Aorta (tissue), 5 donors: ENCODE data around the gene PPWD1. TPM values are rescaled to one million over a fixed set of nuclear protein-coding genes. Genes with fewer than 3 reads are reported as not detected.
A peak's percentile ranks its signal among the peaks of the same experiment; 100 is the strongest.

ENCODE experiments used
- ATAC-seq: fragments of 200-7000 bp; cut with Tn5 transposase; one replicate; pipeline ENCODE4 v1.9.1; 2022; ENCODE audit warnings: moderate library complexity; ENCODE audit not compliant: low FRiP score
- DNase-seq, 2 donors: peaks; one replicate each; pipeline ENCODE4 v3.0.0-alpha.2; 2020
- H3K27ac ChIP-seq, 2 donors: one replicate each; pipeline ENCODE4 v1.5.1; 2013; ENCODE audit warnings: low read length in 2 of 2, mild to moderate bottlenecking in 2 of 2, moderate library complexity in 2 of 2, control low read depth in 1 of 2, inconsistent platforms in 1 of 2, low read depth in 1 of 2
- H3K27me3 ChIP-seq, 2 donors: one replicate each; pipeline ENCODE4 v1.6.1; 2013; ENCODE audit warnings: control low read depth in 1 of 2, low read length in 1 of 2, mild to moderate bottlenecking in 1 of 2, moderate library complexity in 1 of 2; ENCODE audit not compliant: insufficient read depth in 2 of 2, control insufficient read depth in 1 of 2
- H3K36me3 ChIP-seq, 2 donors: one replicate each; pipeline ENCODE4 v1.6.1; 2013; ENCODE audit warnings: control low read depth in 1 of 2, low read length in 1 of 2, mild to moderate bottlenecking in 1 of 2; ENCODE audit not compliant: insufficient read depth in 2 of 2, control insufficient read depth in 1 of 2
- H3K4me1 ChIP-seq, 2 donors: one replicate each; pipeline ENCODE4 v1.6.1; 2013; ENCODE audit warnings: low read length in 2 of 2, control low read depth in 1 of 2, mild to moderate bottlenecking in 1 of 2, moderate library complexity in 1 of 2; ENCODE audit not compliant: insufficient read depth in 2 of 2, control insufficient read depth in 1 of 2
- H3K4me3 ChIP-seq, 2 donors: one replicate each; pipeline ENCODE4 v1.5.1; 2013; ENCODE audit warnings: low read length in 2 of 2, control low read depth in 1 of 2, mild to moderate bottlenecking in 1 of 2
- H3K9me3 ChIP-seq: one replicate; pipeline ENCODE4 v1.6.1; 2013; ENCODE audit warnings: mild to moderate bottlenecking, low read length; ENCODE audit not compliant: control insufficient read depth
- WGBS, 2 donors: extraction: QIAGEN DNeasy Blood & Tissue Kit; methylation state at CpG; one replicate each; pipeline ENCODE4 v1.1.7; 2013; 5-methylcytosine and 5-hydroxymethylcytosine counted together
- intact Hi-C, 2 donors: fragments of 100-400 bp; cut with DNase I; formaldehyde crosslinking; loops; one replicate each; pipeline versions ENCODE4 v1.14.2 to v1.15.0; 2022
- polyA plus RNA-seq, 2 donors: library from polyadenylated mRNA; stranded (reverse); fragments of 200-250 nt; gene quantifications; one replicate each; pipeline ENCODE4 v1.2.3, GENCODE V29; 2013
- total RNA-seq, 2 donors: library from RNA; stranded (reverse); fragmentation: NEBNext Ultra II Directional; extraction: Animal tissue kit (Norgen Biotek cat#: 25700); gene quantifications; one replicate each; pipeline ENCODE4 v1.2.1, GENCODE V29; 2021
- donor health status: healthy with polysubstance abuse.
- donor health status: Bipolar disorder and iron deficiency.
- donor health status: DM: no; HTN: no; CAD: no.
- donor health status: DM: no; HTN: no; CAD: no.
- donor health status: DM: yes; HTN: yes; CAD: no.

PPWD1 gene
- total and polyA plus RNA-seq, 4 donors = 21.3 to 46.9 (median 35.7) TPM

GRCh38 chr5:65553941-65554340, 9.2 kb upstream of the PPWD1 start:
- Histone ChIP-seq H3K4me1 (no peaks in the 10 kb centered on the region), H3K27me3 (no peaks in the 10 kb centered on the region), H3K36me3 (no peaks in the 10 kb centered on the region), H3K4me3 (no peak overlapping the region), H3K27ac (no peak overlapping the region), H3K9me3 (no peaks in the 10 kb centered on the region)
- intact Hi-C loops = no loop called here
- no peak for ATAC-seq
- no peak for DNase-seq
- 86 to 99% methylated on average over 5 of the region's 5 CpGs for WGBS, 2 donors

GRCh38 chr5:65555287-65555686, 7.8 kb upstream of the PPWD1 start:
- no peak for ATAC-seq

GRCh38 chr5:65556181-65556580, 6.9 kb upstream of the PPWD1 start:
- ATAC-seq (no peak), DNase-seq (no peak)
- WGBS, 2 donors = 86 to 91% methylated on average over 2 of the region's 2 CpGs
- Histone ChIP-seq H3K4me3 (no peak overlapping the region), H3K36me3 (no peaks in the 10 kb centered on the region), H3K9me3 (no peaks in the 10 kb centered on the region), H3K27ac (no peak overlapping the region), H3K27me3 (no peaks in the 10 kb centered on the region), H3K4me1 (no peaks in the 10 kb centered on the region)
- intact Hi-C loops = no loop called here

More at GRCh38 chr5:65555287-65555686, 7.8 kb upstream of the PPWD1 start:
- Histone ChIP-seq H3K4me3 (no peak overlapping the region), H3K9me3 (no peaks in the 10 kb centered on the region), H3K36me3 (no peaks in the 10 kb centered on the region), H3K27ac (no peak overlapping the region), H3K4me1 (no peaks in the 10 kb centered on the region), H3K27me3 (no peaks in the 10 kb centered on the region)
- intact Hi-C loops = no loop called here
- no peak for DNase-seq

- DNase-seq = no peak
- no peaks in the 10 kb centered on the region for H3K4me1 ChIP-seq
- no peak for ATAC-seq
- H3K4me3 ChIP-seq = no peak overlapping the region
- H3K9me3 ChIP-seq = no peaks in the 10 kb centered on the region
- 89 to 90% methylated on average over 3 of the region's 3 CpGs for WGBS, 2 donors
- no peaks in the 10 kb centered on the region for H3K36me3 ChIP-seq
- intact Hi-C loops = no loop called here
- no peak overlapping the region for H3K27ac ChIP-seq
- H3K27me3 ChIP-seq = no peaks in the 10 kb centered on the region
These were observed 6.4 kb upstream of the PPWD1 start for GRCh38 chr5:65556718-65557117.

GRCh38 chr5:65563777-65564176, 681 bp downstream of the PPWD1 start:
- WGBS, 2 donors = 3 to 8% methylated on average over 11 of the region's 11 CpGs
- Histone ChIP-seq H3K4me1 (peaks cover 0 to 2% of the 10 kb centered on the region in 2 donors), H3K27me3 (no peaks in the 10 kb centered on the region), H3K9me3 (no peaks in the 10 kb centered on the region), H3K36me3 (no peaks in the 10 kb centered on the region), H3K4me3 (peak overlapping the region; percentile 49 to 89), H3K27ac (no peak overlapping the region)
- ATAC-seq (no peak), DNase-seq (no peak)
- intact Hi-C loops = loop anchor here in 1 of 2 donors (2.0 kb wide), 1 partner anchor 61 kb away; the partner anchor contains the start of genes SHLD3, TRAPPC13 and TRIM23

- ATAC-seq = no peak
- Histone ChIP-seq H3K27ac (no peak overlapping the region), H3K36me3 (peaks cover 0 to 6% of the 10 kb centered on the region in 2 donors), H3K4me3 (no peak overlapping the region), H3K9me3 (no peaks in the 10 kb centered on the region), H3K27me3 (no peaks in the 10 kb centered on the region), H3K4me1 (peaks cover 0 to 2% of the 10 kb centered on the region in 2 donors)
- WGBS, 2 donors = 72 to 73% methylated on average over 5 of the region's 5 CpGs
- no peak for DNase-seq
- intact Hi-C loops = no loop called here
These were observed 3.4 kb downstream of the PPWD1 start for GRCh38 chr5:65566505-65566904.

- 82 to 88% methylated on average over 2 of the region's 2 CpGs for WGBS, 2 donors
- H3K36me3 ChIP-seq = peaks cover 0 to 6% of the 10 kb centered on the region in 2 donors
- H3K9me3 ChIP-seq = no peaks in the 10 kb centered on the region
- intact Hi-C loops = no loop called here
- DNase-seq = no peak
- no peak for ATAC-seq
- no peak overlapping the region for H3K27ac ChIP-seq
- H3K4me3 ChIP-seq = no peak overlapping the region
- no peaks in the 10 kb centered on the region for H3K27me3 ChIP-seq
- H3K4me1 ChIP-seq = no peaks in the 10 kb centered on the region
These were observed 7.6 kb downstream of the PPWD1 start for GRCh38 chr5:65570598-65571226.

GRCh38 chr5:65577141-65577540, 14.0 kb downstream of the PPWD1 start:
- H3K27ac ChIP-seq = no peak overlapping the region
- no peaks in the 10 kb centered on the region for H3K27me3 ChIP-seq
- H3K36me3 ChIP-seq = peaks cover 3 to 6% of the 10 kb centered on the region in 2 donors
- no peaks in the 10 kb centered on the region for H3K9me3 ChIP-seq
- no peak for ATAC-seq
- no peak overlapping the region for H3K4me3 ChIP-seq
- H3K4me1 ChIP-seq = no peaks in the 10 kb centered on the region
- intact Hi-C loops = no loop called here
- no peak for DNase-seq

- H3K4me1 ChIP-seq = no peaks in the 10 kb centered on the region
- intact Hi-C loops = no loop called here
- H3K36me3 ChIP-seq = peaks cover 0 to 4% of the 10 kb centered on the region in 2 donors
- H3K9me3 ChIP-seq = no peaks in the 10 kb centered on the region
- no peak overlapping the region for H3K4me3 ChIP-seq
- no peak for ATAC-seq
- no peak overlapping the region for H3K27ac ChIP-seq
- DNase-seq = no peak
- WGBS, 2 donors = 93 to 97% methylated on average over 2 of the region's 2 CpGs
- H3K27me3 ChIP-seq = no peaks in the 10 kb centered on the region
These were observed 25.6 kb downstream of the PPWD1 start for GRCh38 chr5:65588694-65589093.
